Suppressor macrophage (primary cell): ENCODE data around the gene DRD2.
A peak's percentile ranks its signal among the peaks of the same experiment; 100 is the strongest.
"Not testable (repeated sequence)": the region's sequence is repeated elsewhere in the genome, so short reads cannot be mapped to it uniquely, and the experiment has no call there.

Experiments
- DNase-seq, 4 experiments: peaks; one replicate each; pipeline ENCODE4 v3.0.0-alpha.2; 2020 to 2022
- total RNA-seq, 17 experiments: gene quantifications; one replicate each; lab custom pipeline; 2026; ENCODE audit warnings: mixed read lengths in 6 of 17, inconsistent platforms in 3 of 17; lab: John Stamatoyannopoulos, UW

DRD2 gene
- 0 to 1.8 (median 0) reads per million in 17 experiments for total RNA-seq

- no peak for DNase-seq
Observed at GRCh38 chr11:113475160-113475761, at the start of gene DRD2. Gene DRD2 (minus strand): TSS chr11:113475398. CDS start chr11:113424651, 50,747 bp downstream.

- not testable (repeated sequence) for DNase-seq
Observed at GRCh38 chr11:113523906-113524305, 48.7 kb upstream of the DRD2 start.

- peak in 3 of 4 experiments; percentile 6 to 36 (median 21) for DNase-seq
Observed at GRCh38 chr11:113521737-113522517, 46.7 kb upstream of the DRD2 start.

DNA sequence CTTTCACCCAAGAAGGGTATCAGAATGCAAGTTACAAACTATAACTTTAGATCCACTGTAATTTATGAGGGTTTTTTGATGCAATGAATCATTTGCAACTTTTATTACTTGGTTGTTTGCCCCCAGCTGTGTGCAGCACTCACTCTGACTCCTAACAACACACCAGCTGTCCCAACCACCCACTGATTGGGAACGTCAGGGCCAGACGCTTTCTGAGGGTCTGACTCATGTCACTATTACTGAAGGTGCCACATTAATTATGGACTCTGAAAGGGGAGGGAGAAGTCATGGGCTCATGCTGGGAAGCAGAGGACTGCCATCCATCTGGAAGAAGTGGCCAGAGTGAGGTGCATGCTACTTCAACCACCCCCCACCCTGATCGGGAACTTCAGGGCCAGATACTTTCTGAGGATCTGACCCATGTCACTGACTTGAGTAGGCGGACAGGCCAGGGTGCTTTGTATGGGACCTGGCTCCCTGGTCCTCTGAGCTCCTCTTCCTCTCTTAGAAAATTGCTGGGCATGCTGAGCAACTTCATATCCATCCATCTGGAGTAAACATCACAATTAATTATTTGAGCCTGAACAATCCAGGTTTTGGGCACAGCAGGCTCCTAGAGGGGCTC lies 44.9 kb upstream of the DRD2 start:
- DNase-seq = no peak

GRCh38 chr11:113518716-113519495 lies 43.7 kb upstream of the DRD2 start:
- DNase-seq = no peak

GRCh38 chr11:113517361-113517760 lies 42.2 kb upstream of the DRD2 start:
- no peak for DNase-seq

- DNase-seq = no peak
Observed at GRCh38 chr11:113514856-113515255, 39.7 kb upstream of the DRD2 start.

DNA sequence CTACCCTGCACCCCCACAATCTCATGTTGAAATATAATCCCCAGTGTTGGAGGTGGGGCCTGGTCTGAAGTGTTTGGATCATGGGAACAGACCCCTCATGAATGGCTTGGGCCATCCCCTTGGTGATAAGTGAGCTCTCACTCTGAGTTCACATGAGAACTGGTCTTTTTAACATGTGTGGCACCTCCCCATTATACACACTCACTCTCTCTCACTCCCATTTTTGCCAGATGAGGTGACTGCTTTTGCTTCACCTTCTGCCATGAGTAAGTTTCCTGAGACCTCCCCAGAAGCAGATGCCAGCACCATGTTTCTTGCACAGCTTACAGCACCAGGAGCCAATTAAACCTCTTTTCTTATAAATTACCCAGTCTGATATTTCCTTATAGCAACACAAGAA lies 32.1 kb upstream of the DRD2 start:
- DNase-seq = no peak

GRCh38 chr11:113506893-113507292 lies 31.7 kb upstream of the DRD2 start:
- DNase-seq = no peak

- DNase-seq = no peak
Observed at GRCh38 chr11:113506461-113506860, 31.3 kb upstream of the DRD2 start.

DNA sequence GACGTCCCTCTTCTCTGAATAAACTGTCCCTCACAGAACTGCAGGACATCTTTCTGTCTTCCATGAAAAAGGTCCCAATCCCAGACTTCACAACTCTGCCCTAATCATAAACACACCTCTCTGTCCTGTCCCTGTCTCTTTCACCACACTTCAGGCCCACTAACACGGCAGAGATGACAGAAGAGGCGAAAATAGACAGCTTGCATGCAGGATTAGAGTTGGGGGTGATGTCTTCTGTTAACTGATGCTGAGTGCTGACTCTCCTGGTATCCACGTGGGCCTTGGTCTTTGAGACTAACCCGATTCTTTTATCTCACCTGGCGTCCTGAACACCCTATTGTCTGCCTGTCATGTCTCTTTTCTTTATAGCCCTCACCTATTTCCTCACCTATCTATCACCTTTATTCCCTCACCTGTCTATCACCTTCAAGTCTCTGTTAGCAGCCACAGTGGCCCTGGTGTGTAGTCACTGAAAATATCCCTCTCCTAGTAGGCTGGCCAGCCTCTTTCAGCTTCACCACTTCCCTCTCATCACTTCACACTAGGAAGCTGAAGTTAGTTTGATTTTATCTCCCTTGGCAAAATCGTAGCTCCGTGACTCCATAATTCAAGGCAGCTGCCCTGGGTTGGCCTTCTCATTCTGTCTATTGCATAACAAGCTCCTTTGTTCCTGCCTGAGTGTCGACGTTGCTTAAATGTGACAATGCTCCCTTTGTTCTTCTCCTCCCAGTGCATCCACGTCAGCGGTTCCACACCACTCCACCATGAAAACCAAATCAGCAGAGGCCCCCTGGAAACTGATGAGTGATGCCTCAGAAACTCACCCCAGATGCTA lies 30.6 kb upstream of the DRD2 start:
- DNase-seq = no peak

DNA sequence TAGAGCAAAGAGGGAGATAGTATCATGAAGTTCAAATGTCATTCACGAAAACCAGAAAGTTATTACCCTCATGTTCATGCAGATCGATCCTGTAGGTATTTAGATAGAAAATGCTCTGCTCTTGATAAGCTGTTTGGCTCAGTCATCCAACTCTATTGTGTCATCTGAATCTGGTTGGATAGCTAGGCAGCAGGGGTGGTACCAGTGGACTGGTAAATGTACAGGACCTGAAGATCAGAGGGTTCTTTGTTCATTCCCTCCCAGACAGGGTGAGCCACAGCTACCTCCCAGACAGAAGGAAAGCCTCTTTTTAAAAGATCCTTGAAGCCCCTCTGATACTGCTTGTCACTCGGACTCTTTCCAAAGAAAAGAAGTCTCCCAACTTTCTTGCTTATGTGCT lies 29.8 kb upstream of the DRD2 start:
- no peak for DNase-seq

- no peak for DNase-seq
Observed at GRCh38 chr11:113504586-113504985, 29.4 kb upstream of the DRD2 start.

GRCh38 chr11:113504071-113504470 lies 28.9 kb upstream of the DRD2 start:
- DNase-seq = no peak

- no peak for DNase-seq
Observed at GRCh38 chr11:113497066-113497910, 22.1 kb upstream of the DRD2 start.

DNA sequence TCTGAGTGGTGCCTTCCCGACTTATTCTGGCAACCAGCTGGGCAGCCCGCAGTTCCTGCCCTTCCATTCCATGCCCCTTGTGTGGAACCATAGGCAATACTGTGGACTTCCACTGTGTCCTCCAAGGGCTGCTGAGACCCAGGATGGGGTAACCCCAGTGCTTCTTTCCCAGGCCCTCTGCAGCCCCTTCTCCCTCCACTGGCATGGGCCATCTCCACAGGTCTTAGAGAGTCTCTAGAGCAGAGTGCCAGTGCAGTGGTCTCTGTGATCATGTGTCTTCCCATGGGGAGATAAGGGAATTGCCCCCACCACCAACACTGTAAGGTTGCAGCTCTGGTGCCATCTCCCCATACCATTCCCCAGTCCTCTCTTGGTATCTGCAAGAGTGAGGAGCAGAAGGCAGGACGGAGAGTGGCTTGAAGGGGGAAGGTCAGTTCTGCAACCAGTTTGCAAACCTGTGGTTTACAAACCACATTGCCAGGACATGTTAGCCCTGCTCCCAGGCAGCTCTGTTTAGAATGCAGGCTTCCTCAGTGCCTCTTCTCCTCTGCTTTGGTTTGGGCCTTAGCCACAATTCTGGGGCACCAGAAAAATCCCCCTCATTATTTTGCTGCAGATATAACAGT lies 20.9 kb upstream of the DRD2 start:
- DNase-seq = no peak

DNA sequence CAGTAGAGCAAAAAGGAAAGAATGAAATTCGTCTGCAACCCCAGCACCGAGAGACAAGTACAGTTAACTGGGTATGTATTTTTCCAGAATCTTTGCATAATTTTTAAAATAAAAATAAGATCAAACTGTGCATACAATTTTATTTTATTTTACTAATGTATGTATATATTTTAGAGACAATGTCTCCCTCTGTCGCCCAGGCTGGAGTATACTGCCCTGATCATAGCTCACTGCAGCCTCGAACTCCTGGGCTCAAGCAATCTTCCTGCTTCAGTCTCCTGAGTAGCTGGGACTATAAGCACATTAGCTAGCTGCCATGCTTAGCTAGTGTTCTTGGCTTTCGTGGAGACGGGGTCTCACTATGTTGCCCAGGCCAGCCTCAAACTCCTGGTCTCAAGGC lies 18.8 kb upstream of the DRD2 start:
- DNase-seq = no peak

DNA sequence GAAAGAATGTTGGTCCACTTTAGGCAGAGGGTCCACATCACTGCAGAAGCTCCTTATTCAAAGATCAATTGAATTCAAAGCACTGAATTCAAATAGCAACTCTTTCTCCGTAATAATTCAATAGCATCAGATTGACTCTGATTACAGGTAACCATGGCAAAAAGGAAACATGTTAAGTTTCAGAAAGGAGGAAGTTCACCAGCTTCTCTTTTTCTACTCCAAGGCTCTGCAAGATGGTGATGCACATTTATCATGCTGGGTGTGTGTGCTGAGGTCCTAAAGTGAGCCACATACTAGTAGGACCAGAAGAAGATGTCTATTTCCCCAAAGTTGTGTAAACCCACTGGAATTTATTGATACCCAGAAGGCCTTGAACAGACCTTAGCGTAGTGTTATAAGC lies 18.0 kb upstream of the DRD2 start:
- DNase-seq = peak; percentile 11 to 38 (median 20)

- no peak for DNase-seq
Observed at GRCh38 chr11:113488931-113489351, 13.7 kb upstream of the DRD2 start.

DNA sequence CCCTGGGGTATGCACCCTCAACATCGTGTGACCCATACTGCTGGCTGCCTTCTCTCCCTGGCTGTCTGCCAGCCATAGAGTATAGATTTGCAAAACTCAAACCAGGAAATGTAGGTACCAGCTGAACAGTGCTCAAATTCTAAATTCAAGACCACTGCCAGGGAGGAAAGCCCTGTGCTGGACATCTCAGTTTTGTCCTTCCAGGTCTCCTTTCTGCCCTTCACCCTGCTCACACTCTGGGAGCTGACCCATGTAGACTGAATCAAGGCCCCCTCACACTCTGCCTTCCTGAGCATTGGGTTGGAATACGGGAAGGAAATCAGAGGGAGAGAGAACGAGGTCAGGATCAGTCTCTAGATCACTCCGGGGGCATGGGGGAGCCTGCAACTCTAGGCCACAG lies 12.4 kb upstream of the DRD2 start:
- DNase-seq = no peak

DNA sequence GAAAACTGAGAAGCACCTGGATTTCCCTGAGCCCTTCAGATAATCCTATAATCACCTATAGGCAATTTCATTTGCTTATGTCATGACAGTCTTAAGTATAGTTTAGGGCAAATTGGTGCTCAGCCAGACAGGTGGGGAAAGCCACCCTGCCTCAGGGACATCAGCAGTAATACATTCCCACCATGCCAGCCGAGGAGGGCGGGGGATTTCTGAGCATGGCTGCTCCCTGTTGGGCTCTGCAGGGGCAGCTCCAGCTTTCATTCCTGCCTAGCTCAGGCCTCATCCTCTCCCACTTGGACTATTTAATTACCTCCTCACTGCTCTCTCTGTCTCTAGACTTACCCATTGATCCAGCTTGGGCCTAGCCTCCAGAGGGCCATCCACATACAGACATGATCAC lies 9.0 kb upstream of the DRD2 start:
- no peak for DNase-seq
